SK-N-SH (cell line): ENCODE measurements around the gene TMEM117. TPM values are rescaled to one million over a fixed set of nuclear protein-coding genes. Genes with fewer than 3 reads are reported as not detected.

Experiments
- CTCF ChIA-PET: fragments of 300-600, 350-600 bp; formaldehyde crosslinking; extraction: SDS; loops from one replicate; lab custom pipeline; 2021; lab: Yijun Ruan, JAX
- POLR2A ChIA-PET: fragments of 350-600 bp; sonication (Branson Sonifier 250); formaldehyde crosslinking; extraction: SDS; loops from one replicate; lab custom pipeline; 2020; ENCODE audit warnings: antibody characterized with exemption, inconsistent platforms; lab: Yijun Ruan, JAX
- DNase-seq: peaks from one replicate; pipeline ENCODE4 v3.0.0; 2012
- H2AFZ ChIP-seq: fragments of 200-600 bp; sonication (generic); 2 replicates; pipeline ENCODE4 v1.8.1; 2016; ENCODE audit warnings: antibody characterized with exemption, mild to moderate bottlenecking, low read depth
- H3F3A ChIP-seq: fragments of 200-600 bp; sonication (generic); replicated peaks from 2 replicates; pipeline ENCODE3; 2016; ENCODE audit warnings: antibody characterized with exemption, mild to moderate bottlenecking; ENCODE audit not compliant: insufficient read depth
- H3K27ac ChIP-seq, 2 experiments: fragments of 200-500 bp in 1 of 2; fragments of 200-600 bp in 1 of 2; sonication (Bioruptor generic) in 1 of 2; sonication (generic), shearing (Covaris generic) in 1 of 2; 2 replicates each; pipeline versions ENCODE4 v1.5.1 to v1.6.1; 2014 to 2016; ENCODE audit warnings: low read depth in 2 of 2, inconsistent platforms in 1 of 2, low read length in 1 of 2, mild to moderate bottlenecking in 1 of 2, mixed read lengths in 1 of 2
- H3K27me3 ChIP-seq: fragments of 200-600 bp; sonication (generic), shearing (Covaris generic); 2 replicates; pipeline ENCODE4 v1.6.1; 2016; ENCODE audit warnings: mixed run types; ENCODE audit not compliant: insufficient read depth
- H3K36me3 ChIP-seq, 2 experiments: fragments of 200-500 bp in 1 of 2; fragments of 200-600 bp in 1 of 2; sonication (Bioruptor generic) in 1 of 2; sonication (generic) in 1 of 2; replicated peaks in 1 of 2; 2 replicates each; pipeline versions ENCODE3 to v1.5.1; 2014 to 2016; ENCODE audit warnings: low read length in 1 of 2, mild to moderate bottlenecking in 1 of 2; ENCODE audit not compliant: insufficient read depth in 2 of 2, control insufficient read depth in 1 of 2
- H3K4me1 ChIP-seq, 2 experiments: fragments of 200-500 bp in 1 of 2; fragments of 200-600 bp in 1 of 2; sonication (Bioruptor generic) in 1 of 2; sonication (generic), shearing (Covaris generic) in 1 of 2; 2 replicates each; pipeline versions ENCODE4 v1.5.1 to v1.6.1; 2014 to 2016; ENCODE audit warnings: low read depth in 1 of 2, low read length in 1 of 2, mixed run types in 1 of 2; ENCODE audit not compliant: insufficient read depth in 2 of 2, control insufficient read depth in 1 of 2
- H3K4me2 ChIP-seq: fragments of 200-600 bp; sonication (generic), shearing (Covaris generic); 2 replicates; pipeline ENCODE4 v1.6.1; 2017; ENCODE audit warnings: mixed run types
- H3K4me3 ChIP-seq, 2 experiments: fragments of 200-500 bp in 1 of 2; fragments of 200-600 bp in 1 of 2; sonication (Bioruptor generic) in 1 of 2; sonication (generic), shearing (Covaris generic) in 1 of 2; 2 replicates each; pipeline versions ENCODE4 v1.5.1 to v1.8.1; 2014 to 2016; ENCODE audit warnings: low read depth in 2 of 2, inconsistent platforms in 1 of 2, low read length in 1 of 2, mild to moderate bottlenecking in 1 of 2, mixed read lengths in 1 of 2, moderate library complexity in 1 of 2
- H3K79me2 ChIP-seq: fragments of 200-600 bp; sonication (generic); 2 replicates; pipeline ENCODE4 v1.8.1; 2017; ENCODE audit warnings: mild to moderate bottlenecking; ENCODE audit not compliant: insufficient read depth
- H3K9ac ChIP-seq: fragments of 200-600 bp; sonication (generic); 2 replicates; pipeline ENCODE4 v1.6.1; 2017; ENCODE audit warnings: mixed run types
- H3K9me2 ChIP-seq: fragments of 200-600 bp; sonication (generic); 2 replicates; pipeline ENCODE4 v1.6.1; 2017; ENCODE audit warnings: mixed run types
- H3K9me3 ChIP-seq: fragments of 200-600 bp; sonication (generic); 2 replicates; pipeline ENCODE4 v1.6.1; 2017; ENCODE audit warnings: mixed run types, mild to moderate bottlenecking, moderate library complexity
- H4K20me1 ChIP-seq: fragments of 200-600 bp; sonication (generic); 2 replicates; pipeline ENCODE4 v1.6.1; 2017; ENCODE audit warnings: mild to moderate bottlenecking, mixed run types; ENCODE audit not compliant: insufficient read depth
- CHD2 ChIP-seq: fragments of 150-350 bp; IDR thresholded peaks from 2 replicates; pipeline ENCODE4 v1.6.1; 2018; ENCODE audit warnings: low read length; ENCODE audit not compliant: partially characterized antibody
- EP300 ChIP-seq, 2 experiments: IDR thresholded peaks; 2 replicates each; pipeline versions ENCODE4 v1.4.0 to v1.6.1; 2012; ENCODE audit warnings: borderline replicate concordance in 1 of 2, low read depth in 1 of 2, low read length in 1 of 2
- EZH2phosphoT487 ChIP-seq: fragments of 200-600 bp; sonication (generic); IDR thresholded peaks from 2 replicates; pipeline ENCODE4 v1.6.1; 2017; ENCODE audit warnings: low read depth, mixed run types, mild to moderate bottlenecking, antibody characterized with exemption, moderate library complexity, borderline replicate concordance
- FOSL2 ChIP-seq: IDR thresholded peaks from 2 replicates; pipeline ENCODE4 v1.4.0; 2012; ENCODE audit warnings: low read depth, mild to moderate bottlenecking, moderate library complexity, borderline replicate concordance
- IRF3 ChIP-seq: fragments of 150-350 bp; IDR thresholded peaks from 2 replicates; pipeline ENCODE4 v1.6.1; 2016; ENCODE audit warnings: mild to moderate bottlenecking, low read depth, low read length
- MEF2A ChIP-seq: IDR thresholded peaks from 2 replicates; pipeline ENCODE4 v1.4.0; 2012; ENCODE audit warnings: low read depth, borderline replicate concordance
- NRF1 ChIP-seq: IDR thresholded peaks from 2 replicates; pipeline ENCODE4 v1.6.1; 2012; ENCODE audit warnings: low read depth, mild to moderate bottlenecking, low read length
- PBX3 ChIP-seq: IDR thresholded peaks from 2 replicates; pipeline ENCODE4; 2012
- RAD21 ChIP-seq: IDR thresholded peaks from 2 replicates; pipeline ENCODE4 v1.6.1; 2012; ENCODE audit warnings: mild to moderate bottlenecking, low read length
- SMC3 ChIP-seq: IDR thresholded peaks from 2 replicates; pipeline ENCODE4 v1.6.1; 2012; ENCODE audit warnings: low read depth, low read length, improper control_type of control experiment
- YY1 ChIP-seq: IDR thresholded peaks from 2 replicates; pipeline ENCODE4 v1.4.0; 2012; ENCODE audit warnings: low read depth, mild to moderate bottlenecking
- WGBS: methylation state at CpG from one replicate; pipeline ENCODE4 v1.1.6; 2017; ENCODE audit warnings: low lambda C conversion rate; 5-methylcytosine and 5-hydroxymethylcytosine counted together
- polyA plus RNA-seq, 3 experiments: library from polyadenylated mRNA; depleted of rRNA; stranded (reverse); fragments of >200 nt; gene quantifications; 2 replicates each; pipeline ENCODE4 v1.2.3, GENCODE V29; 2012
- TF ChIP-seq, protein P1 (sequence below): IDR thresholded peaks from 2 replicates; pipeline ENCODE4 v1.4.0; 2012; ENCODE audit warnings: low read depth, borderline replicate concordance

The TMEM117 gene
- polyA plus RNA-seq, 1 of the 3 experiments (the other 2 are of a cell fraction): 0.81 TPM

GRCh38 chr12:43973385-43973784 is 137.5 kb downstream of the TMEM117 start:
- H3K27ac ChIP-seq: no peak overlapping the region
- H3K4me1 ChIP-seq: peaks cover 0 to 3% of the 10 kb centered on the region in 2 experiments; a peak in 1 of 4 replicates
- H3F3A ChIP-seq: peaks cover 8% of the 10 kb centered on the region
- WGBS: 76% methylated on average over 2 of the region's 2 CpGs
- DNase-seq: no peak
- ChIA-PET CTCF (interaction anchor here (1.3 to 1.5 kb wide), 2 partner anchors 42 to 91 kb away, joined by 3 to 5 read pairs; no protein-coding TSS in a partner anchor), POLR2A (no interaction called here)
- H3K4me2 ChIP-seq: no peak overlapping the region
- H3K9me2 ChIP-seq: no peaks in the 10 kb centered on the region
- H4K20me1 ChIP-seq: no peaks in the 10 kb centered on the region
- H2AFZ ChIP-seq: no peak overlapping the region
- no peaks in the 10 kb centered on the region for H3K36me3 ChIP-seq
- no peaks in the 10 kb centered on the region for H3K9me3 ChIP-seq
- no peak overlapping the region for H3K4me3 ChIP-seq
- H3K9ac ChIP-seq: no peak overlapping the region
- TF ChIP-seq EZH2phosphoT487: no peak
- TF ChIP-seq YY1: no peak
- TF ChIP-seq IRF3: no peak
- H3K79me2 ChIP-seq: no peaks in the 10 kb centered on the region
- no peaks in the 10 kb centered on the region for H3K27me3 ChIP-seq

- no peak overlapping the region for H3K4me2 ChIP-seq
- no peaks in the 10 kb centered on the region for H3K36me3 ChIP-seq
- no peaks in the 10 kb centered on the region for H4K20me1 ChIP-seq
- DNase-seq: no peak
- no peaks in the 10 kb centered on the region for H3K27me3 ChIP-seq
- peaks cover 0 to 3% of the 10 kb centered on the region in 2 experiments; a peak in 1 of 4 replicates for H3K4me1 ChIP-seq
- ChIA-PET POLR2A (no interaction called here), CTCF (interaction anchor here (1.3 to 1.6 kb wide), 2 partner anchors 16 to 91 kb away, joined by 3 read pairs; no protein-coding TSS in a partner anchor)
- no peak overlapping the region for H3K9ac ChIP-seq
- H3K79me2 ChIP-seq: no peaks in the 10 kb centered on the region
- WGBS: 64% methylated on average over 1 of the region's 1 CpG
- TF ChIP-seq NRF1 (no peak), FOSL2 (no peak), YY1 (no peak), EP300 (IDR thresholded peaks at IDR 0.05; ENCODE audit: borderline replicate concordance in 1 of 2, low read depth in 1 of 2, low read length in 1 of 2) (no peak), SMC3 (no peak), RAD21 (no peak), CHD2 (no peak), PBX3 (no peak), MEF2A (no peak)
- TF ChIP-seq, protein P1, sequence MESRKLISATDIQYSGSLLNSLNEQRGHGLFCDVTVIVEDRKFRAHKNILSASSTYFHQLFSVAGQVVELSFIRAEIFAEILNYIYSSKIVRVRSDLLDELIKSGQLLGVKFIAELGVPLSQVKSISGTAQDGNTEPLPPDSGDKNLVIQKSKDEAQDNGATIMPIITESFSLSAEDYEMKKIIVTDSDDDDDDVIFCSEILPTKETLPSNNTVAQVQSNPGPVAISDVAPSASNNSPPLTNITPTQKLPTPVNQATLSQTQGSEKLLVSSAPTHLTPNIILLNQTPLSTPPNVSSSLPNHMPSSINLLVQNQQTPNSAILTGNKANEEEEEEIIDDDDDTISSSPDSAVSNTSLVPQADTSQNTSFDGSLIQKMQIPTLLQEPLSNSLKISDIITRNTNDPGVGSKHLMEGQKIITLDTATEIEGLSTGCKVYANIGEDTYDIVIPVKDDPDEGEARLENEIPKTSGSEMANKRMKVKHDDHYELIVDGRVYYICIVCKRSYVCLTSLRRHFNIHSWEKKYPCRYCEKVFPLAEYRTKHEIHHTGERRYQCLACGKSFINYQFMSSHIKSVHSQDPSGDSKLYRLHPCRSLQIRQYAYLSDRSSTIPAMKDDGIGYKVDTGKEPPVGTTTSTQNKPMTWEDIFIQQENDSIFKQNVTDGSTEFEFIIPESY: no peak
- H3K9me2 ChIP-seq: no peaks in the 10 kb centered on the region
- H2AFZ ChIP-seq: no peak overlapping the region
- H3K27ac ChIP-seq: no peak overlapping the region
- H3F3A ChIP-seq: peaks cover 8% of the 10 kb centered on the region
- H3K4me3 ChIP-seq: no peak overlapping the region
- H3K9me3 ChIP-seq: no peaks in the 10 kb centered on the region
Measured at GRCh38 chr12:43973993-43974392, 138.1 kb downstream of the TMEM117 start.
